Effector memory CD8-positive, alpha-beta T cell (primary cell): ENCODE data around the gene SAMD11.
"Not testable (repeated sequence)": the region's sequence is repeated elsewhere in the genome, so short reads cannot be mapped to it uniquely, and the experiment has no call there.

Source experiments
- ATAC-seq: fragments of 150-1000 bp; cut with Tn5 transposase; replicated peaks from 2 replicates; pipeline ENCODE4 v1.10.0; 2021; ENCODE audit warnings: mild to moderate bottlenecking, moderate library complexity
- DNase-seq, 3 experiments: peaks; one replicate each; pipeline ENCODE4 v3.0.0; 2021
- H3K27ac Mint-ChIP-seq, 2 donors: one replicate each; pipeline ENCODE4 v1.8.0; 2022; ENCODE audit warnings: mild to moderate bottlenecking in 2 of 2, mixed read lengths in 2 of 2, moderate library complexity in 2 of 2
- H3K27me3 Mint-ChIP-seq, 2 donors: one replicate each; pipeline ENCODE4 v1.8.0; 2022; ENCODE audit warnings: mixed read lengths in 2 of 2
- H3K36me3 Mint-ChIP-seq: one replicate; pipeline ENCODE4 v1.8.0; 2022; ENCODE audit warnings: mild to moderate bottlenecking, moderate library complexity, mixed read lengths; ENCODE audit not compliant: insufficient read depth
- H3K4me1 Mint-ChIP-seq, 2 donors: one replicate each; pipeline ENCODE4 v1.8.0; 2022; ENCODE audit warnings: low read depth in 2 of 2, mixed read lengths in 2 of 2
- H3K4me3 Mint-ChIP-seq, 2 donors: one replicate each; pipeline ENCODE4 v1.8.0; 2022; ENCODE audit warnings: mild to moderate bottlenecking in 2 of 2, mixed read lengths in 2 of 2, moderate library complexity in 2 of 2
- H3K9me3 Mint-ChIP-seq, 2 donors: one replicate each; pipeline ENCODE4 v1.8.0; 2022; ENCODE audit warnings: mixed read lengths in 2 of 2
- total RNA-seq, 9 experiments: gene quantifications; one replicate each; lab custom pipeline; 2026; lab: John Stamatoyannopoulos, UW

SAMD11 gene
- total RNA-seq: 0 to 2.8 (median 0.13) reads per million in 9 experiments

- H3K9me3 Mint-ChIP-seq: no peaks in the 10 kb centered on the region
- H3K36me3 Mint-ChIP-seq: peaks cover 4% of the 10 kb centered on the region
- no peak within 1 kb of the TSS for H3K27ac Mint-ChIP-seq
- peak; percentile 60 to 75 (median 66) for DNase-seq
- peak; percentile 71 for ATAC-seq
- H3K4me3 Mint-ChIP-seq: peak within 1 kb of the TSS; percentile 74 to 78
- H3K27me3 Mint-ChIP-seq: peaks cover 56 to 74% of the 10 kb centered on the region in 2 donors
- H3K4me1 Mint-ChIP-seq: peaks cover 10 to 18% of the 10 kb centered on the region in 2 donors
Observed at GRCh38 chr1:923131-923990, at the start of gene SAMD11. Gene SAMD11, plus strand, starts transcription at chr1:923923. Its CDS starts 509 bp downstream, at chr1:924432.

GRCh38 chr1:876428-877208 lies 47.1 kb upstream of the SAMD11 start:
- not testable (repeated sequence) for H3K4me1 Mint-ChIP-seq, H3K27ac Mint-ChIP-seq, DNase-seq, H3K36me3 Mint-ChIP-seq, ATAC-seq, H3K9me3 Mint-ChIP-seq, H3K4me3 Mint-ChIP-seq
- peaks cover 8 to 29% of the 10 kb centered on the region in 2 donors for H3K27me3 Mint-ChIP-seq

GRCh38 chr1:877209-877986 lies 46.3 kb upstream of the SAMD11 start:
- not testable (repeated sequence) for H3K27ac Mint-ChIP-seq, H3K36me3 Mint-ChIP-seq, H3K4me1 Mint-ChIP-seq, H3K9me3 Mint-ChIP-seq, ATAC-seq, H3K4me3 Mint-ChIP-seq, DNase-seq
- peaks cover 8 to 32% of the 10 kb centered on the region in 2 donors for H3K27me3 Mint-ChIP-seq

GRCh38 chr1:880511-880910 lies 43.2 kb upstream of the SAMD11 start:
- H3K27me3 Mint-ChIP-seq: peaks cover 29 to 35% of the 10 kb centered on the region in 2 donors
- not testable (repeated sequence) for H3K9me3 Mint-ChIP-seq, H3K4me3 Mint-ChIP-seq, H3K4me1 Mint-ChIP-seq, H3K36me3 Mint-ChIP-seq, H3K27ac Mint-ChIP-seq, DNase-seq, ATAC-seq

- H3K36me3 Mint-ChIP-seq, ATAC-seq, H3K27ac Mint-ChIP-seq, H3K4me3 Mint-ChIP-seq, H3K4me1 Mint-ChIP-seq, DNase-seq, H3K9me3 Mint-ChIP-seq: not testable (repeated sequence)
- H3K27me3 Mint-ChIP-seq: peaks cover 33 to 38% of the 10 kb centered on the region in 2 donors
Observed at GRCh38 chr1:880915-881314, 42.8 kb upstream of the SAMD11 start.

- ATAC-seq (no peak), DNase-seq (no peak)
- Mint-ChIP-seq H3K27ac (no peak overlapping the region), H3K27me3 (peaks cover 64 to 80% of the 10 kb centered on the region in 2 donors), H3K4me1 (no peaks in the 10 kb centered on the region), H3K4me3 (no peak overlapping the region), H3K9me3 (no peaks in the 10 kb centered on the region), H3K36me3 (no peaks in the 10 kb centered on the region)
Observed at GRCh38 chr1:886311-886710, 37.4 kb upstream of the SAMD11 start.

GRCh38 chr1:886760-887159 lies 37.0 kb upstream of the SAMD11 start:
- Mint-ChIP-seq H3K36me3 (no peaks in the 10 kb centered on the region), H3K27ac (no peak overlapping the region), H3K27me3 (peaks cover 64 to 80% of the 10 kb centered on the region in 2 donors), H3K4me3 (no peak overlapping the region), H3K9me3 (no peaks in the 10 kb centered on the region), H3K4me1 (no peaks in the 10 kb centered on the region)
- ATAC-seq: no peak
- DNase-seq: no peak

GRCh38 chr1:888297-888696 lies 35.4 kb upstream of the SAMD11 start:
- no peak overlapping the region for H3K27ac Mint-ChIP-seq
- no peaks in the 10 kb centered on the region for H3K36me3 Mint-ChIP-seq
- no peaks in the 10 kb centered on the region for H3K4me1 Mint-ChIP-seq
- no peak for DNase-seq
- H3K27me3 Mint-ChIP-seq: peaks cover 57 to 68% of the 10 kb centered on the region in 2 donors
- ATAC-seq: no peak
- H3K9me3 Mint-ChIP-seq: no peaks in the 10 kb centered on the region
- H3K4me3 Mint-ChIP-seq: no peak overlapping the region

GRCh38 chr1:889774-890173 lies 33.9 kb upstream of the SAMD11 start:
- H3K36me3 Mint-ChIP-seq, H3K4me1 Mint-ChIP-seq, DNase-seq, H3K9me3 Mint-ChIP-seq, H3K27ac Mint-ChIP-seq, ATAC-seq, H3K4me3 Mint-ChIP-seq: not testable (repeated sequence)
- peaks cover 43 to 60% of the 10 kb centered on the region in 2 donors for H3K27me3 Mint-ChIP-seq

GRCh38 chr1:890234-890633 lies 33.5 kb upstream of the SAMD11 start:
- H3K9me3 Mint-ChIP-seq, H3K27ac Mint-ChIP-seq, H3K36me3 Mint-ChIP-seq, H3K4me3 Mint-ChIP-seq, H3K4me1 Mint-ChIP-seq, DNase-seq, ATAC-seq: not testable (repeated sequence)
- H3K27me3 Mint-ChIP-seq: peaks cover 41 to 60% of the 10 kb centered on the region in 2 donors

- H3K27ac Mint-ChIP-seq: no peak overlapping the region
- DNase-seq (no peak), ATAC-seq (no peak)
- H3K4me1 Mint-ChIP-seq: no peaks in the 10 kb centered on the region
- H3K36me3 Mint-ChIP-seq: no peaks in the 10 kb centered on the region
- peaks cover 41 to 60% of the 10 kb centered on the region in 2 donors for H3K27me3 Mint-ChIP-seq
- no peaks in the 10 kb centered on the region for H3K9me3 Mint-ChIP-seq
- H3K4me3 Mint-ChIP-seq: no peak overlapping the region
Observed at GRCh38 chr1:890661-891060, 33.1 kb upstream of the SAMD11 start.

- DNase-seq: no peak
- Mint-ChIP-seq H3K36me3 (peaks cover 3% of the 10 kb centered on the region), H3K4me3 (no peak overlapping the region), H3K27me3 (peaks cover 42 to 60% of the 10 kb centered on the region in 2 donors), H3K4me1 (peaks cover 9 to 10% of the 10 kb centered on the region in 2 donors), H3K9me3 (no peaks in the 10 kb centered on the region), H3K27ac (no peak overlapping the region)
- no peak for ATAC-seq
Observed at GRCh38 chr1:897226-897625, 26.5 kb upstream of the SAMD11 start.

- not testable (repeated sequence) for H3K27ac Mint-ChIP-seq, ATAC-seq, DNase-seq, H3K9me3 Mint-ChIP-seq, H3K4me1 Mint-ChIP-seq, H3K36me3 Mint-ChIP-seq
- Mint-ChIP-seq H3K27me3 (peaks cover 42 to 60% of the 10 kb centered on the region in 2 donors), H3K4me3 (peak overlapping the region in 1 of 2 donors; percentile 62)
Observed at GRCh38 chr1:897951-898350, 25.8 kb upstream of the SAMD11 start.
